Activated effector memory CD4-positive, alpha-beta T cell treated with anti-CD3 and anti-CD28 coated beads, Interleukin-2, amount 50 U/mL, for 16 hours (primary cell): ENCODE results near the gene MFSD12.
"Not testable (repeated sequence)": the region's sequence is repeated elsewhere in the genome, so short reads cannot be mapped to it uniquely, and the experiment has no call there.

Experiments
- DNase-seq: peaks from one replicate; pipeline ENCODE4 v3.0.0-alpha.2; 2020

The MFSD12 gene

GRCh38 chr19:3584036-3584802, 26.8 kb upstream of the MFSD12 start:
- DNase-seq, result not testable (repeated sequence)

GRCh38 chr19:3581792-3582191, 24.4 kb upstream of the MFSD12 start:
- not testable (repeated sequence) for DNase-seq

GRCh38 chr19:3580156-3580934, 23.0 kb upstream of the MFSD12 start:
- no peak for DNase-seq

GRCh38 chr19:3578390-3578789, 21.0 kb upstream of the MFSD12 start:
- no peak for DNase-seq

- no peak for DNase-seq
Measured at GRCh38 chr19:3577723-3578344, 20.4 kb upstream of the MFSD12 start.

GRCh38 chr19:3576696-3577443, 19.5 kb upstream of the MFSD12 start:
- DNase-seq, result no peak

- DNase-seq, result no peak
Measured at GRCh38 chr19:3575949-3576673, 18.7 kb upstream of the MFSD12 start.

GRCh38 chr19:3575260-3575741, 17.9 kb upstream of the MFSD12 start:
- DNase-seq, result peak; percentile 69

GRCh38 chr19:3573858-3574637, 16.7 kb upstream of the MFSD12 start:
- DNase-seq, result peak; percentile 92

GRCh38 chr19:3573162-3573857, 15.9 kb upstream of the MFSD12 start:
- no peak for DNase-seq

- no peak for DNase-seq
Measured at GRCh38 chr19:3572855-3573161, 15.4 kb upstream of the MFSD12 start, which contains the start of gene HMG20B. Gene HMG20B (plus strand): TSS chr19:3572944. CDS start chr19:3573310, 366 bp downstream.

- peak; percentile 100 for DNase-seq
Measured at GRCh38 chr19:3572132-3572854, 14.9 kb upstream of the MFSD12 start.

GRCh38 chr19:3570606-3571011, 13.2 kb upstream of the MFSD12 start:
- no peak for DNase-seq

- DNase-seq, result not testable (repeated sequence)
Measured at GRCh38 chr19:3570042-3570441, 12.7 kb upstream of the MFSD12 start.

GRCh38 chr19:3565139-3565538, 7.8 kb upstream of the MFSD12 start:
- no peak for DNase-seq

GRCh38 chr19:3563709-3564524, 6.5 kb upstream of the MFSD12 start:
- no peak for DNase-seq

- DNase-seq, result peak; percentile 89
Measured at GRCh38 chr19:3556978-3557460, 367 bp downstream of the MFSD12 start.

GRCh38 chr19:3556423-3556977, 886 bp downstream of the MFSD12 start:
- DNase-seq, result no peak
